Measurements from ENCODE around the gene PANK3.
"Not testable (repeated sequence)": the region's sequence is repeated elsewhere in the genome, so short reads cannot be mapped to it uniquely, and the experiment has no call there.

PANK3 gene

GRCh38 chr5:168549554-168549953 lies 29.6 kb downstream of the PANK3 start:
- no peak for DNase-seq

DNA sequence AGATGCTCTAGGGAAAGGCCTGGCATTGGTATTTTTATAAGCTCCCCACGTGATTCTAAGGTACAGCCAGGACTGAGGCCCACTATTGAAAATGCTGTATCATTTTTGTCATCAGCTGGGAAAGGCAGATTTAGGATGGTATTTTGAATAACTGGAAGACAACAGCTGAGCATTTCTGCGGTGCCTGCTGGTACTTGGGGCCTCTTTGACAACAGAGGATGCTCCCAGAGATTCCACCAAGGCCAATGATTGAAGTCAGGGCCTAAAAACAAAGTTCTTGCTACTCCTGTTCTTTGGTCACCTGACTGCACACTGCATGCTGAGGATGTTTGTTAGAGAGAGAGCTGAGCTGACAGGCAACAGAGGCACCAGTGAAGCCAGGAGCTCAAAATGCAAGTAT lies 42.0 kb downstream of the PANK3 start:
- DNase-seq = no peak

GRCh38 chr5:168534351-168534750 lies 44.8 kb downstream of the PANK3 start:
- not testable (repeated sequence) for DNase-seq

GRCh38 chr5:168531987-168532864 lies 46.9 kb downstream of the PANK3 start:
- no peak for DNase-seq

DNA sequence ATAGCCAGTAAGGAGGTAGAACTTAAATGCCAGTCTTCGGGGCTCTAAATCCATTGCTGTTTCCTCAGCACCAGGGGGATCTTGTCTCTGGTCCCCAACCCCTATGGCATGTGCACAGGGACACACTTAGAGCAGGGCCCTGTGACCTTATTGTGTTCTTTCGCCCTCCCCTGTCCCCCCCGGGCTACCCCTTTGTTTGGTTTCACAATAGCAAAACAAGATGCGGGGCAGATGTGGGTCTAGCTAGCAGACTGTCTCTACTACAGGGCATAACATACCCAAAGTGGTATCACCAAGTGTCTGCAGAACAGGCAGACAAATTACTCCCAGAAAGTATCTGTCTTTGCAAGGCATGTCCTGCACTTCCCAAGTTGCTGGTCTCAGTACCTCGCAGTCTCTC lies 48.0 kb downstream of the PANK3 start:
- no peak for DNase-seq

- no peak for DNase-seq
Measured at GRCh38 chr5:168530621-168531150, 48.5 kb downstream of the PANK3 start.

DNA sequence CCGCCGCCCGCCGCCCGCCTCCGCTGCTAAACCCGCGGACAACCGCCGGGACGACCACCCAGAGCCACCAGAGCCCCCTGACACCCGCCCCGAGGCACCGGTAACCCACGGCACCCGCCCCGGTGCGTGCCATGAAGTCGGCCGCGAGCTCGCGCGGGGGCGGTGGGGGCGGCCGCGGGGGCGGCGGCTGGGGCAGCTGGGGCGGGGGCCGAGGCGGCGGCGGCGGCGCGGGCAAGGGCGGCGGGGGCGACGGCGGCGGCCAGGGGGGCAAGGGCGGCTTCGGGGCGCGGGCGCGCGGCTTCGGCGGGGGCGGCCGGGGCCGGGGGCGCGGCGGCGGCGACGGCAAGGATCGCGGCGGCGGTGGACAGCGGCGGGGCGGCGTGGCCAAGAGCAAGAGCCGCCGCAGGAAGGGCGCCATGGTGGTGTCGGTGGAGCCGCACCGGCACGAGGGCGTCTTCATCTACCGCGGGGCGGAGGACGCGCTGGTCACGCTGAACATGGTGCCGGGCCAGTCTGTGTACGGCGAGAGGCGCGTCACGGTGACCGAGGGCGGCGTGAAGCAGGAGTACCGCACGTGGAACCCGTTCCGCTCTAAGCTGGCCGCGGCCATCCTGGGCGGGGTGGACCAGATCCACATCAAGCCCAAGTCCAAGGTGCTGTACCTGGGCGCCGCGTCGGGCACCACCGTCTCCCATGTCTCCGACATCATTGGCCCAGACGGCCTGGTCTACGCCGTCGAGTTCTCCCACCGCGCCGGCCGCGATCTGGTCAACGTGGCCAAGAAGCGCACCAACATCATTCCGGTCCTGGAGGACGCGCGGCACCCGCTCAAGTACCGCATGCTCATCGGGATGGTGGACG lies 49.6 kb downstream of the PANK3 start:
- no peak for DNase-seq

DNA sequence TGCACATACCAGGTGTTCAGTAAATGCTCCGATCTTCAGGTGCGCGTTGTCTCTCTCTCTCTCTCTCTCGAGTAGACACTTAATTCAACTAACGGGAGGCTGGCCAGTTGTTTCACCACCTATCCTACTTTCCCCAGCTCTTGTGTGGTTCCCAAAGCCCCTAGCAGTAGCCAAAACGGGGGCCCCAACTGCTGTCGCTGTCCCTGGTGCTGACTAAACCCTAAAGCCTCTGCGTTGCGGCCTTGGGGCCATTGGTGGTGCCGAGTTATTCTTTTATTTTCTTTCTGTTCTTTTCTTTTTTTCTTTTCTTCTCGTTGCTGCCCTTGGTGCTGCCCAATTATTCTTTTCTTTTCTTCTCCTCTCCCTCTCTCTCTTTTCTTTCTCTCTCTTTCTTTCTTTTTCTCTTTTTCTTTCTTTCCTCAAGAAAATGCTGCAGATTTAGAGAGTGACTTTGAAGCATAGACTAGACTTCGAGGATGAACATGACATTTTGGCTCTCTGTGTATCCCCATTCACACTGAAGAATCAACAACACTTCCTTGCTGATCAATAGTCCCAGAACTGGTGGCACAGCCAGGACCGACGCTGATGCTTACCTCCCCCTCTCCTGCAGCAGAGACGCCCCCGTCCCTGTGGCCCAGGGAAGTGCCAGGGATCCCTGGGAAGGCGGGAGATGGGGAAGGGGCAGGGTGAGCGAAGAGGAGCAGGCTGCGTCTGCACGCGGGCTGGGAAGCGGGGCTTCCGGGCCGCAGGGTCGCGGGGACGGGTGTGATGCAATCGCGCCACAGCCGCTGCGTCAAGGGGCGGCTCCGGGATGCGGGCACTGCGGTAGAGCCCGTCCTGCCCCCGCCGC lies 50.4 kb downstream of the PANK3 start, which contains the start of gene FBLL1:
TSS of gene FBLL1 (plus strand) at position 785 of the 853 bp plus-strand sequence. CDS start 200 bp downstream, outside the sequence.
- no peak for DNase-seq

GRCh38 chr5:168527756-168528295 lies 51.3 kb downstream of the PANK3 start:
- no peak for DNase-seq

- no peak for DNase-seq
Measured at GRCh38 chr5:168525856-168526255, 53.3 kb downstream of the PANK3 start.

DNA sequence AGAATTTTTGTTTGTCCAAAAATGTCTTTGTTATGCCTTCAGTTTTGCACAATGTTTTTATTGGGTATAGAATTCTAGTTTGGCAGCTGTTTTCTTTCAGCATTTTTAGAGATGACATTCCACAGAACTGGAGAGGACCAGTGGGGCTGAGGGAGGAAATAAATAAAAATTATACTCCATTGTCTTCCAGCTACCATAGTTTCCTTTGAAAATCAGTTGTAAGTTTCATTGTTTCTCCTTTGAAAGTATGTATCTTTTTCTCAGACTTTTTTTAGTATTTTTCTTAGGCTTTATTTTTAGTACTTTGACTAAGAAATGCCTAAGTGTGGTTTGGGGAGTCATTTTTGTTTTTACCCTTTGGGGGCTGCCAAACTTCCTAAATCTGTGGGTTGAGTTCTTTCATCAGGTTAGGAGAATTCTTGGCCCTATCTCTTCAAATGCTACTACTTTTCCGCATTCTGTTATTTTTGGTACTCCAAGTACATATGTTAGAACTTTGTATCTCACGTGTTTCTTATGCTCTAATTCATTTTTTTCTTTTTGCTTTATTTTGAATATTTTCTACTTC lies 65.2 kb downstream of the PANK3 start:
- DNase-seq = no peak

DNA sequence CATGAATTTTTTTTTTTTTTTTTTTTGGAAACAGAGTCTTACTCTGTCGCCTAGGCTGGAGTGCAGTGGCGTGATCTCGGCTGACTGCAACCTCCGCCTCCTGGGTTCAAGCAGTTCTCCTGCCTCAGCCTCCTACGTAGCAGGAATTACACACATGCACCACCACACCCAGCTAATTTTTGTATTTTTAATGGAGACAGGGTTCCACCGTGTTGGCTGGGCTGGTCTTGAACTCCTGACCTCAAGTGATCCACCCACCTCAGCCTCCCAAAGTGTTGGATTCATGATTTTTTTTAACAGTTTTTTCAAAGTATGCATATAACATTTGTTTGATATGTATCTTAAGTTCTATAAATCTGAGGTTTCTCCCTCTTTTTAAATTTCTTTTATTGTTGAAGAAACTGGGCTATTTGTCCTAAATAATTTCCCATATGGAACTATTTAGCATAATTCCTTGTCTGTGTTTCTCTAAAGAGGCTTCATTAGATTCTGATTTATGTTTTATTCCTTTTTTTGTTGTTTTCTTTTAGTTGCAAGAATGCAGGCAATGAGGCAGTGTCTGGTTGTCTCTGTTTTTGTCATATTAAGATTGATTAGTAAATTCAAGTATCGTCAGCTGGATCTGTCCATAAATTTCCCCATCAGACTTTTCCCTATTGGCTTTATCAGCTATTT lies 76.5 kb downstream of the PANK3 start:
- no peak for DNase-seq

Measured in DMS79 treated with DMSO at 0.1 percent for 48 hours (cell line).